Pancreas (tissue), 10 donors: ENCODE data around the gene TMTC4. TPM values are rescaled to one million over a fixed set of nuclear protein-coding genes. Genes with fewer than 3 reads are reported as not detected.
A peak's percentile ranks its signal among the peaks of the same experiment; 100 is the strongest.

ENCODE experiments used
- ATAC-seq, 4 donors: fragments of 200-7000 bp; cut with Tn5 transposase; one replicate each; pipeline versions ENCODE4 v1.8.0 to v1.9.1; 2020; ENCODE audit warnings: mild to moderate bottlenecking in 4 of 4, moderate library complexity in 4 of 4
- DNase-seq, 6 donors: peaks; one replicate each; pipeline ENCODE4 v3.0.0-alpha.2; 2020
- FAIRE-seq: peaks from 2 replicates; lab custom pipeline; 2012; peaks lifted over from hg19 to GRCh38; lab: Jason Lieb, UNC
- H3K27ac ChIP-seq, 4 donors: fragments of 200-600 bp; sonication (generic); 1 replicate in 3 of 4; 2 replicates in 1 of 4; pipeline versions ENCODE4 v1.5.0 to v1.8.0; 2020
- H3K27me3 ChIP-seq, 4 donors: fragments of 200-600 bp; one replicate each; pipeline ENCODE4 v1.8.0; 2021
- H3K36me3 ChIP-seq, 3 donors: fragments of 200-600 bp; sonication (generic) in 1 of 3; one replicate each; pipeline versions ENCODE4 v1.5.0 to v1.8.0; 2020 to 2021
- H3K4me1 ChIP-seq, 3 donors: fragments of 200-600 bp; one replicate each; pipeline ENCODE4 v1.8.0; 2021
- H3K4me3 ChIP-seq, 4 donors: fragments of 200-600 bp; sonication (generic) in 2 of 4; one replicate each; pipeline versions ENCODE4 v1.5.0 to v1.8.0; 2020 to 2021
- H3K9me3 ChIP-seq, 4 donors: fragments of 200-600 bp; one replicate each; pipeline ENCODE4 v1.8.0; 2021
- CTCF ChIP-seq, 4 donors: fragments of 200-600 bp; sonication (generic) in 3 of 4; IDR thresholded peaks; one replicate each; pipeline versions ENCODE4 v1.5.0 to v1.8.0; 2021; ENCODE audit warnings: antibody characterized with exemption in 4 of 4
- WGBS, 2 donors: extraction: QIAGEN DNeasy Blood & Tissue Kit; methylation state at CpG; one replicate each; pipeline ENCODE4 v1.1.7; 2013; 5-methylcytosine and 5-hydroxymethylcytosine counted together
- intact Hi-C, 3 donors: fragments of 100-400 bp; cut with DNase I; formaldehyde crosslinking; loops; one replicate each; pipeline versions ENCODE4 v1.11.1 to v1.14.2; 2022
- polyA plus RNA-seq, 2 donors: library from polyadenylated mRNA; stranded (reverse); fragments of 200-250 nt; gene quantifications; one replicate each; pipeline ENCODE4 v1.2.3, GENCODE V29; 2013
- total RNA-seq, 6 donors: library from RNA; stranded (reverse); fragmentation: NEBNext Ultra II Directional in 4 of 6; extraction: Animal tissue kit (Norgen Biotek cat#: 25700) in 4 of 6; gene quantifications; one replicate each; pipeline versions ENCODE4 v1.2.1 to v1.2.4, GENCODE V29; 2021 to 2023
- donor health status: healthy with polysubstance abuse.
- donor health status: DM: no; HTN: no; CAD: no; lungs with moderate emphysema.
- donor health status: DM: no; HTN: no; CAD: no.
- donor health status: control.
- donor health status: control.
- donor health status: Bipolar disorder and iron deficiency.
- donor health status: DM: yes; HTN: yes; CAD: no.
- donor health status: DM: no; HTN: no; CAD: no.
- donor health status: DM: no; HTN: no; CAD: no.
- donor health status: DM: yes; HTN: yes; CAD: no.

TMTC4 gene
- total and polyA plus RNA-seq, 8 donors = 7.3 to 18.0 (median 13.7) TPM

GRCh38 chr13:100600461-100600860 is 74.1 kb downstream of the TMTC4 start:
- FAIRE-seq (no peak), ATAC-seq (peak in 1 of 4 donors; percentile 14), DNase-seq (no peak)
- no peaks in the 10 kb centered on the region for H3K27me3 ChIP-seq
- WGBS, 2 donors = 89 to 91% methylated on average over 6 of the region's 6 CpGs
- no peak for TF ChIP-seq CTCF (IDR thresholded peaks at IDR 0.05)
- no peak overlapping the region for H3K4me3 ChIP-seq
- H3K27ac ChIP-seq = no peak overlapping the region
- H3K4me1 ChIP-seq = no peaks in the 10 kb centered on the region
- H3K9me3 ChIP-seq = no peaks in the 10 kb centered on the region
- H3K36me3 ChIP-seq = no peaks in the 10 kb centered on the region
- intact Hi-C loops = no loop called here

GRCh38 chr13:100597253-100597652 is 77.3 kb downstream of the TMTC4 start:
- Histone ChIP-seq H3K4me3 (no peak overlapping the region), H3K9me3 (no peaks in the 10 kb centered on the region), H3K27ac (no peak overlapping the region), H3K36me3 (no peaks in the 10 kb centered on the region), H3K4me1 (no peaks in the 10 kb centered on the region), H3K27me3 (no peaks in the 10 kb centered on the region)
- DNase-seq (no peak), FAIRE-seq (no peak), ATAC-seq (no peak)
- 89 to 93% methylated on average over 4 of the region's 4 CpGs for WGBS, 2 donors
- intact Hi-C loops = no loop called here
- no peak for TF ChIP-seq CTCF (IDR thresholded peaks at IDR 0.05)

GRCh38 chr13:100596516-100596915 is 78.1 kb downstream of the TMTC4 start:
- WGBS, 2 donors = 83 to 88% methylated on average over 2 of the region's 2 CpGs
- intact Hi-C loops = no loop called here
- no peak overlapping the region for H3K27ac ChIP-seq
- no peaks in the 10 kb centered on the region for H3K4me1 ChIP-seq
- H3K9me3 ChIP-seq = no peaks in the 10 kb centered on the region
- no peaks in the 10 kb centered on the region for H3K27me3 ChIP-seq
- no peak overlapping the region for H3K4me3 ChIP-seq
- TF ChIP-seq CTCF (IDR thresholded peaks at IDR 0.05) = no peak
- FAIRE-seq (no peak), ATAC-seq (no peak), DNase-seq (no peak)
- H3K36me3 ChIP-seq = no peaks in the 10 kb centered on the region

- Histone ChIP-seq H3K4me3 (no peak overlapping the region), H3K36me3 (no peaks in the 10 kb centered on the region), H3K27me3 (no peaks in the 10 kb centered on the region), H3K4me1 (no peaks in the 10 kb centered on the region), H3K9me3 (no peaks in the 10 kb centered on the region), H3K27ac (no peak overlapping the region)
- TF ChIP-seq CTCF (IDR thresholded peaks at IDR 0.05) = peak in 3 of 4 donors; percentile 17 to 35 (median 27)
- peak; percentile 77 to 92 (median 85) for ATAC-seq
- 16 to 20% methylated on average over 4 of the region's 4 CpGs for WGBS, 2 donors
- no peak for FAIRE-seq
- intact Hi-C loops = no loop called here
- peak in 5 of 6 donors; percentile 37 to 69 (median 53) for DNase-seq
Observed at GRCh38 chr13:100594731-100595130, 79.9 kb downstream of the TMTC4 start.

GRCh38 chr13:100594255-100594654 is 80.3 kb downstream of the TMTC4 start:
- no peak for FAIRE-seq

More at GRCh38 chr13:100594255-100594654, 80.3 kb downstream of the TMTC4 start:
- intact Hi-C loops = no loop called here
- Histone ChIP-seq H3K9me3 (no peaks in the 10 kb centered on the region), H3K27ac (no peak overlapping the region), H3K36me3 (no peaks in the 10 kb centered on the region), H3K27me3 (no peaks in the 10 kb centered on the region), H3K4me1 (no peaks in the 10 kb centered on the region), H3K4me3 (no peak overlapping the region)
- 48 to 53% methylated on average over 9 of the region's 9 CpGs for WGBS, 2 donors
- no peak for ATAC-seq
- DNase-seq = no peak
- no peak for TF ChIP-seq CTCF (IDR thresholded peaks at IDR 0.05)
